HEK293T (cell line): Measurements from ENCODE around the gene SEMA3D.

Experiments used
- ARNT ChIP-seq: fragments of 450-650 bp; IDR thresholded peaks from 2 replicates; pipeline ENCODE4 v1.6.1; 2017; ENCODE audit warnings: mild to moderate bottlenecking
- ELF4 ChIP-seq: fragments of 450-650 bp; IDR thresholded peaks from 2 replicates; pipeline ENCODE4 v1.6.1; 2017; ENCODE audit warnings: antibody characterized with exemption
- L3MBTL2 ChIP-seq: fragments of 450-650 bp; conservative IDR thresholded peaks from 2 replicates; pipeline ENCODE4 v1.6.1; 2016; ENCODE audit warnings: mild to moderate bottlenecking

- TF ChIP-seq ARNT, result no peak
- no peak for TF ChIP-seq ELF4
- no peak for TF ChIP-seq L3MBTL2
Measured at GRCh38 chr7:84985073-84985784, 201.6 kb downstream of the SEMA3D start.
